NCI-H1092 (cell line): ENCODE measurements around the gene GRHPR.

Source experiments
- DNase-seq: peaks from one replicate; lab custom pipeline; 2025; lab: John Stamatoyannopoulos, UW

Gene GRHPR

DNA sequence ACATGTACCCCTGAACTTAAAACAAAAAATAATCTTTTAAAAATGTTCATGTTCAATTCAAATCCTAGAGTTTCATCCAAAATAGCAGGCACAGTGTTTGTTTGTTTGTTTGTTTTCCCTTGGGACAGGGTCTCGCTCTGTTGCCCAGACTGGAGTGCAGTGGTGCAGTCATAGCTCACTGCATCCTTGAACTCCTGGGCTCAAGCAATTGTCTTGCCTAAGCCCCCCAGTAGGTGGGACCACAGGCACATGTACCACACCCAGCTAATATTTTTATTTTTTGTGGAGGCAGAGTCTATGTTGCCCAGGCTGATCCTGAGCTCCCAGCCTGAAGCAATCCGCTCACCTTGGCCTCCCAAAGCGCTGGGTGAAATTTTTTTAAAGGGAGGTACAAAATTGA, 58.3 kb downstream of the GRHPR start:
- DNase-seq, result no peak

DNA sequence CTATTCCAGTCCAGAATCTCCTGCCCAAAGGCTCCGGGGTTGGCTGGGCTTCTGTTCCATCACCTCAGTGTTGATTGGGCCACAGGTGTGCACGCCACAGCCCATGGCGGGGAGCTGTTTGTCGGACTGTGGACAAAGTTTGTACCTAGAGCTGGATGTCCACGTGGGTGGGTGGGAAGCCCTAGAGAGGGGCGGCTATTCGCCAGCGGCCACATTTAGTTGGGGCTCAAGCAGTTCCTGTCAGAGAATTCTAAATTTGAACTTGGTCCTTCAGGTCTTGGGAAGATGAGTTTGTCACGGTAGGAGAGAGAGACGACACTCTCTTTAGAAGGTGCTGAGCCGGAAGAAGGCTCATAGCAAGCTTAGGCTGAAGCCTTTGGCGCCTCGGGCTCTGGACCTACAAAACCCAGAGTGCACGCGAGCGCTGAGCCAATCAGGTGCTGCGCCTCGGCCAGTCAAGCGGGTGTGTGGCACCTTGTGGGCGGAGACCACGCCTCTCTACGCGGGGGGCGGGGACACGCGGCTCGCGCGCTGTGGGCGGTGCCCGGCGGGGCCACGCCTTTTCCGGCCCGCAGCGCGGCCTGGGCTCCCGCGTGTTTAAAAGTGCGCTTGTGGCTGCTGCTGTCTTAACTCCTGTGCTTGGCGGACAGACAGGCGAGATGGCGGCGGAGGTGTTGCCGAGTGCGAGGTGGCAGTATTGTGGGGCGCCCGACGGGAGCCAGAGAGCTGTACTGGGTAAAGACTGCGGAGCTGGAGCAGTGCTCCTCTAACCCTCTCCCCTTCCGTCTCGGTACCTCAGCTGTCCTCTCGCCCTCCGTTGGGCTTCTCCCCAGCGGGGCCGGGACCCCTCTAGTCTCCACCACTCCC, 63.1 kb downstream of the GRHPR start, which contains the start of gene POLR1E:
Gene POLR1E (plus strand): TSS at position 560 of the 867 bp plus-strand sequence. CDS start 100 bp downstream, at position 660.
- peak; percentile 97 for DNase-seq

DNA sequence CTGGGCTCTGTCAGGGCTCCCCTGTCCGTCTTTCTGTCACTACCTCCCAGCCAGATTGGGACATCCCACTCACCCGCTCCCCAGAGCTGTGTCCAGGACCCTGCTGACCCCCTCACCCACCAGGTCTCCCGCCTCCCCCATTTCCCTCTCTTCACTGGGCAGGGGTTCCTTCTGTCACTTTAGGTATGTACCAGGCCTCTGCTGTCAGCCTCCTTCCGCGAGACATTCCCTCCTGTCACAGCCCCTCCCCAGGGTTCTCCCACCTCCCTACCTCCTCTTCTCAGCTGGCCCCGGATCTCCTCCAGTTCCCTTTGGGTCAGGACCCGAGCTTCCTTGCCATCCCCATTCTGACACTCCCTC, 63.7 kb downstream of the GRHPR start:
- no peak for DNase-seq
